Chondrocyte (in vitro differentiated cells): ENCODE data around the gene PLIN5. TPM values are rescaled to one million over a fixed set of nuclear protein-coding genes. Genes with fewer than 3 reads are reported as not detected.
"Not testable (repeated sequence)": the region's sequence is repeated elsewhere in the genome, so short reads cannot be mapped to it uniquely, and the experiment has no call there.

ENCODE experiments used
- DNase-seq: peaks from one replicate; pipeline ENCODE4 v3.0.0; 2021; ENCODE audit warnings: mixed read lengths, low spot score
- H3K27ac Mint-ChIP-seq: one replicate; pipeline ENCODE4 v1.8.0; 2021; ENCODE audit warnings: mild to moderate bottlenecking, moderate library complexity, mixed read lengths; ENCODE audit not compliant: unreplicated experiment
- H3K27me3 Mint-ChIP-seq: 2 replicates; pipeline ENCODE4 v1.8.0; 2021; ENCODE audit warnings: low read depth, mixed read lengths
- H3K36me3 Mint-ChIP-seq: 2 replicates; pipeline ENCODE4 v1.8.0; 2021; ENCODE audit warnings: low read depth, mixed read lengths
- H3K4me1 Mint-ChIP-seq: 2 replicates; pipeline ENCODE4 v1.8.0; 2021; ENCODE audit warnings: low read depth, mild to moderate bottlenecking, mixed read lengths
- H3K4me3 Mint-ChIP-seq: one replicate; pipeline ENCODE4 v1.8.0; 2021; ENCODE audit warnings: mild to moderate bottlenecking, moderate library complexity, mixed read lengths; ENCODE audit not compliant: unreplicated experiment
- H3K9me3 Mint-ChIP-seq: 2 replicates; pipeline ENCODE4 v1.8.0; 2021; ENCODE audit warnings: low read depth, mixed read lengths
- CTCF ChIP-seq: fragments of 200-600 bp; sonication (generic); IDR thresholded peaks from 2 replicates; pipeline ENCODE4 v1.5.0; 2021; ENCODE audit warnings: antibody characterized with exemption, mild to moderate bottlenecking, moderate library complexity
- total RNA-seq: library from RNA; stranded (reverse); gene quantifications from 3 replicates; pipeline ENCODE4 v1.2.1, GENCODE V29; 2021

PLIN5 gene
- total RNA-seq, 1 donor from 2014 or later = not detected

GRCh38 chr19:4533835-4534424 lies 1.1 kb downstream of the PLIN5 start:
- H3K9me3 Mint-ChIP-seq = no peaks in the 10 kb centered on the region
- no peak for TF ChIP-seq CTCF
- H3K4me1 Mint-ChIP-seq = peaks cover 2% of the 10 kb centered on the region
- H3K36me3 Mint-ChIP-seq = no peaks in the 10 kb centered on the region
- H3K27me3 Mint-ChIP-seq = peaks cover 22% of the 10 kb centered on the region
- no peak overlapping the region for H3K27ac Mint-ChIP-seq
- H3K4me3 Mint-ChIP-seq = no peak overlapping the region
- DNase-seq = no peak

GRCh38 chr19:4533334-4533733 lies 1.7 kb downstream of the PLIN5 start:
- Mint-ChIP-seq H3K4me1 (peaks cover 2% of the 10 kb centered on the region), H3K36me3 (no peaks in the 10 kb centered on the region), H3K9me3 (no peaks in the 10 kb centered on the region), H3K4me3 (no peak overlapping the region), H3K27ac (no peak overlapping the region), H3K27me3 (peaks cover 21% of the 10 kb centered on the region)
- no peak for TF ChIP-seq CTCF
- DNase-seq = no peak

- Mint-ChIP-seq H3K4me1 (peaks cover 2% of the 10 kb centered on the region), H3K27ac (no peak overlapping the region)
Observed at GRCh38 chr19:4531562-4532165, 3.4 kb downstream of the PLIN5 start.

GRCh38 chr19:4529924-4530522 lies 5.0 kb downstream of the PLIN5 start:
- H3K4me3 Mint-ChIP-seq = no peak overlapping the region
- DNase-seq = no peak

More at GRCh38 chr19:4531562-4532165, 3.4 kb downstream of the PLIN5 start:
- no peaks in the 10 kb centered on the region for H3K36me3 Mint-ChIP-seq
- peaks cover 16% of the 10 kb centered on the region for H3K27me3 Mint-ChIP-seq
- TF ChIP-seq CTCF = no peak
- no peak for DNase-seq
- H3K4me3 Mint-ChIP-seq = no peak overlapping the region
- H3K9me3 Mint-ChIP-seq = no peaks in the 10 kb centered on the region

GRCh38 chr19:4528843-4529242 lies 6.2 kb downstream of the PLIN5 start:
- Mint-ChIP-seq H3K36me3 (no peaks in the 10 kb centered on the region), H3K27me3 (peaks cover 7% of the 10 kb centered on the region), H3K9me3 (no peaks in the 10 kb centered on the region), H3K4me1 (no peaks in the 10 kb centered on the region), H3K27ac (no peak overlapping the region), H3K4me3 (no peak overlapping the region)
- no peak for TF ChIP-seq CTCF
- DNase-seq = no peak

More at GRCh38 chr19:4529924-4530522, 5.0 kb downstream of the PLIN5 start:
- no peak for TF ChIP-seq CTCF
- no peaks in the 10 kb centered on the region for H3K4me1 Mint-ChIP-seq
- no peaks in the 10 kb centered on the region for H3K9me3 Mint-ChIP-seq
- H3K27me3 Mint-ChIP-seq = peaks cover 9% of the 10 kb centered on the region
- no peaks in the 10 kb centered on the region for H3K36me3 Mint-ChIP-seq
- no peak overlapping the region for H3K27ac Mint-ChIP-seq

GRCh38 chr19:4527377-4527776 lies 7.6 kb downstream of the PLIN5 start:
- H3K27me3 Mint-ChIP-seq, H3K4me3 Mint-ChIP-seq, H3K36me3 Mint-ChIP-seq, H3K27ac Mint-ChIP-seq, H3K9me3 Mint-ChIP-seq, DNase-seq, H3K4me1 Mint-ChIP-seq: not testable (repeated sequence)
